ENCODE results near the gene GRIA4. TPM values are rescaled to one million over a fixed set of nuclear protein-coding genes. Genes with fewer than 3 reads are reported as not detected.

The GRIA4 gene
- not detected for total RNA-seq

DNA sequence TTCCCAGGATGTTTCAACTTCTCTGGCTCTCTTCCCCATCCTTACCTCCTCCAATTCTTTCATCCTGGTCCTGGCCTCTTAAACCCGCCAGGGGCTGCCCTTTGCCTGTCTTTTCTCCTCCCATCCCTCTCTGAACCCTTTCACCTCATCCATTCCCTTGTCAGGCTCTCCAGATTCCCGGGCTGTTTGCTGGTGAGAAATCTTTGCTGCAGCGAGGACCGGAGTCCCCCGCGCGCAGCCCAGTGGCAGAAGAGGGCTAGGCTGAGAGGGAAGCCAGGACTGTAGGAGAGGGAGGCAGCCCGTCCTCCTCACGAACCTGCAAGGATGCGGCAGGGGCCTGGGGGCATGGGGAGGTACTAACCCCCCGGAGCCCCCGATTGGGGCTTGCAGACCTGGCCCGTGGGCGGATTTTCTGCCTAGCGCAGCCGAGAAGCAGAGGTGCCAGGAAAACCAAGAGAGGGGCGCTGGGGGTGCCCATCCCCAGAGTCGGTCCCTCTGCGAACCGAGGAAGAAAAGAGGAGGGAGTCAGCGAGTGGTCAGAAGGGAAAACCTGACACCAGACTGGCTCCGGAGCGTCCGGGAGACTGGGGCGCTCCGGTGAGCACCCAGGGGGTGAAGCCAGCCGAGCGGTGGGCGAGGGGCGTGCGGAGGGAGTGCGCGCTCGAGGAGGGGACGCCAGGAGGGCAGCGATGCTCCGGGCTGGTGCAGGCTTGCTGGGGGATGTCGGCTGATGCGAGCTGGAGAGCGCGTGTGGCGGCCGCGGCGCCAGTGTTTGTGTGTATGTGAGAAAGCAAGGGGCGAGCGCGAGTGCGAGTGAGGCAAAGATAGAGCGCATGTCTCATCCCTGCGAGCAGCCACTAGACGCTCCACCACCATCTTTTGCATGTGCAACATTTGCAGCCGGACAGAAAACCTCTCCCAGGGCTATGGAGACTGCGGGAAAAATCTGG, at the start of gene GRIA4:
Gene GRIA4 (plus strand): TSS at position 242 of the 950 bp plus-strand sequence. CDS start 925 bp downstream, outside the sequence.
- DNase-seq (ENCODE audit: low spot score): no peak

DNA sequence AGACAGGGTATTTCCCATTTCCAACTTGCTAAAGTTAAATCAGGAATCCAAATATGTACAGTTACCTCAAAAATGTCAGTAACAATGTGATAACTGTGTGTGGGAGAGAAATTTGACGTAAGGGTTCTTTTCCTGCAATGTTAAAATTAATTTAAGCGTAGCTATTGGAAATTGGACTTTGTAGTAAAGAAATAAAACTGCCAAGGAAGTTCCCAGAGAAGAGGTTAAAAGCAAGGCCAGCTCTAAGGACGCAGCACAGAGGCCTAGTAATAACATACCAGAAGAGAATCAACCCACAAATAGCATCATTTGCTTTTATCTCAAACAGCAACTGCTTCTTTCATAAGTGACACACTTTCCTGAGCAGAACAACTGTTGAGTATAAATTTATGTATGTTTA, 36.8 kb upstream of the GRIA4 start:
- no peak for DNase-seq (ENCODE audit: low spot score)

DNA sequence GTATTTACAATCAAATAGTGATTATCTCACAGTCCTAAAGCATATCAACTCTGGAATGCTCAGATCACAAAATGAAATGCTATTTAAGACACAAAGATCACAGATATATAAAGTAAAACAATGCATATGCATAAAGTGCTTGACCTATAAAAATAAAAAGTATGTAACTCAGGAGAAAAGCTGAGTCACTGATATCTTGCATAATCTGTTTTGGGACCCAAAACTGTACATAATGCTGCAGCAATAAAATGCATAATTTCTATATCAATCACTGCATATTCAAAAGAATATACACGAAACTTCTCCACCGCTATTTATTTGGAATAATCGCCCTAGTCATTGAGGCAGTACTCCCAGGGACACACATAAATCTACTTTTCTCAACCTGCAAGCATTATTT, 34.9 kb upstream of the GRIA4 start:
- no peak for DNase-seq (ENCODE audit: low spot score)

DNA sequence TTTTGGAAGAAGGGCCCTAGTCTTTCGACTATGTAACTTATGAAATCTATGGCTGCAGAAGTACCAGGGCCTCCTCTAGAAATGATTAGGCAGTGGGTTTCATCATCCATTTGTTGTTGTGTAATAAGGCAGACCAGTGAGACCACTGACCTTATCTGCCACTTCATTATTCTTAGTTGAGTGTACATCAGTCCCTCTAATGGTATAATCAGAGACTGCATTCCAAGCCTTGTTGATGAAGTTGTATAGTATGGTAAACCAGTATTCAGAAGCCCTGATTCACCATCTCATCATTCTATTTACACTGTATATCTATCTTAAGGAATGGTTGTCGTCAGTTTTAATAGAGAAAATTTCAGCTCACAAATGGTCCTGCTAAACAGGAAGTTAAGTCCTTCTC, 32.2 kb upstream of the GRIA4 start:
- no peak for DNase-seq (ENCODE audit: low spot score)

DNA sequence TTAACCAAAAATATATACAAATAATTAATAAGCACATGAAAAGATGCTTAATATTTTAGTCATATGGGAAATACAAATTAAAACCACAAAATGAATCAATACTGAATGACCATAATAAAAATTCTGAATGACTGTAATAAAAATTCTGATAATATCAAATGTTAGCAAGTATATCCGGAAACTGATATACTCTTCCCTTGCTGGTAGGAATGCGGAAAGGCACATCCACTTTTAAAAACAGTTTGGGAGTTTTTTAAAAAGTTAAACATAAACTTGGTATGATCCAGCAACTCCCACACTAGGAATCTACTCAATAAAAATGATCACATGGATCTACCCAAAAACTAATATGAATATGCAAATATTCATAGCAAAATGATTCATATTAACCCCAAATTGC, 30.8 kb upstream of the GRIA4 start:
- DNase-seq (ENCODE audit: low spot score): no peak

DNA sequence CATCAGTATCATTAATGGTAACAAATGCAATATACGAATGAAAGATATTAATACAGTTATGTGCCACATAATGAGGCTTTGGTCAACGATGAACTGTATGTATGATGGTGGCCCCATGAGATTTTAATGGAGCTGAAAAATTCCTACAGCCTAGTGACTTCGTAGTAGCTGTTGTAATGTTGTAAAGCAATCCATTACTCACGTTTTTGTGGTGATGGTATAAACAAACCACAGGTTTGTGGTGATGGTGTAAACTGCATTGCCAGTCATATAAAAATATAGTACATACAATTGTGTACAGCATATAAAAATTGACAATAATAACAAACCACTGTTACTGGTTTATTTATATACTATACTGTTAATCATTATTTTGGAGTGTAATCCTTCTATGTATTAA, 27.4 kb upstream of the GRIA4 start:
- DNase-seq (ENCODE audit: low spot score): no peak

DNA sequence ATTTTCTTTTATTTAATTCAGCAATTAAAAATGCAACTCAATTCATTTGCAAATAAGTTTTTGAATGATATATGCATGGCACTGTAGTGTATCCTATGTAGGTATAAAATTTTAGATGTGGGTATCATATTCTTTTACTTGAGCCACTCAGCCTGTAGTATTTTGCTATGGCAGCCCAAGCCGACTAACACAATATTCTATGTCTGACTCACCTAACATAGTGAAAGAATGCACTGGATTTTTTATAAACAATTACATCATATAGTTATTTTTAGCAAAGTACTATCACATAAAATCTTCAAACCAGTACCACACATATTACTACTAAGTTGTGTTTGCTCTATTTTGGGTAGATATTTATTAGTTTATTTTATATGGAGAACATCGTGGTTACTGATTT, 21.9 kb upstream of the GRIA4 start:
- DNase-seq (ENCODE audit: low spot score): no peak

DNA sequence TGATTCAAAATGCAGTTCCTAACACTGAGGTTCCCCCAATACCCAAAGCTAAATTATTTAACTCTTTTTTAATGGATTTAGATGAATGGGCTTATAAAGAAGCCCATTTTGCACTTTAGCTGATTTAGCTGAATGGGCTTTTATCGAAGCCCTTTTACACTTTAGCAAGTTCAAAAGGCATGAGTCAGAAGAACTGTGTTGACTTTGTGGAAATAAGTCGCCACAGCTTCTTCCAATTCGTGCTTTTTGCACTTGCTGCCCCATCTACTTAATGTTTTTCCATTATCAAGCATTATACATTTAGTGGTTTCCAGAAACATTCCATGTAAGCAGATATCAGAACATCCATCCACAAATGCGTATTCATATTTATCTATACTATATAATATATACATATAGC, 20.5 kb upstream of the GRIA4 start:
- DNase-seq (ENCODE audit: low spot score): no peak

DNA sequence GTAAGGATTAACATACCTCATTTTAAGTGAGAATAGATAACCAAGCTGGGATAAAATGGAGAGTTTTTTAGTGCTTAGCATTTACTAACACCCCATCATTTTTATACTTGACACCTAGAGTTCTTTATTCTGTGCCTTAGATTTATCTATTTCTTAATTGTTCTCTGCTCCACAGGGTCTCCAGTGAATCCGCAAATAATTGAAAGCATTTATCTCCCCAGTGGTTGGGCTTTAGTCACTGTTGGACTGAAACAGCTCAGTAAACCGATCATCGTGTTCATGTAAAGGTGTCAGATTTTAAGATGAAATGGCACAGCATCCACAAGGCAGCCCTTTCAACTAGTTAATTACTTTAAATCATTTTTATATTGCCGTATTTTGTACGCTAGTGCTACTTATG, 17.8 kb upstream of the GRIA4 start:
- DNase-seq (ENCODE audit: low spot score): no peak

DNA sequence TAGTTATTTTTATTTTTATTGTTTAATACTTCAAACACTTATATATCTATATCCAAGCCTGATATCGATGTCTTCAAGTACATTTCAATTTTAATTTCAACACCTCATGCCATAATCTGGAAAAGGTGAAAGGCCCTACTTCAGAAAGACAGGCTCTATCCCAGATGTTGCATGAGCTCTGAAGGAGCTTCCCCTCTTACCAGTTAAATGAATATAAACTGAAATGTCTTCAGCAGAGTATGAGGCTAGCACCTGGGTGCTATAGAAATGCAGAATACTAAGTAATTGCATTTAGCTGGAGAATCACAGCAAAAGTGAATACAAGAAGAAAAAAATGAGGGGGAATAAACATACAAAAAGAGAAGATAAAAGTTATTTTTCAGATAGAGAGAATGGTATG, 11.5 kb upstream of the GRIA4 start:
- no peak for DNase-seq (ENCODE audit: low spot score)

DNA sequence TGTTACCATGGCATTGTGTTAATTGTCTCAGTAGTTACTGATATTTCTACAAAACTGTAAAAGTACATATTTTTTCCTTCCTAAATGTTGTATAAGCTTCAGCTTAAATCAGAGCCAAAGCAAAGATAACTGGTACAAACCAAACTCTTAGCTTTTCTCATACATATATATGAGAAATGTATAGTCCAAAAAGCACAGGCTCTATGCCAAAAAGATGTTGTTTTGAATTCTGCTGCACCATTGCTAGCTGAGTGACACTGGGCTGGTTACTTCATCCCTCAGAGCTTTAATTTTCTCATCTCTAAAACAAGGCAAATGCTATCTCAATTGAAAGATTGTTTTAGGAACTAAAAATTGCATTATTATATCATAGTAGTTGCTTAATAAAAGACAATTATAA, 6.7 kb upstream of the GRIA4 start:
- no peak for DNase-seq (ENCODE audit: low spot score)

DNA sequence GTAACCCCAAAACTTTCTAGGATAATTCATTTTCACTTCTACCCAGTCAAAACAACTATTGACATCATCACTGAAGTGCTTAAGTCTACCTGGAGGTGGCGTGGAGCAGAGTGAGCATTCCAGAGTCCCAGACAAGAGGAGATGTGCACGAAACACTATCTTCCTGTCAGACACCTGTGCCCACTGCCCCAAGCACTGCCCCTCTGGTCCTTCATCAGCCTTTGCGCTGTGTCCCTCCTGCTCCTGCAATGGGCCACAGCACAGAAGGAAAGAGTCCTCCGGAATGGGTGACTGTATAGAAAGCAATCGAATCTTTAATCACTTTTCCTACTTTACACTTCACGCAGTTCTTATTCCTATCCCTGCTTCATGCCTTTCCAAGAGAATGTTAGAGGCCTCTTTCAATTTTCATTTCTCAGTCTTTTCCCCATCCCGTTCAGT, 512 bp upstream of the GRIA4 start:
- DNase-seq (ENCODE audit: low spot score): no peak

DNA sequence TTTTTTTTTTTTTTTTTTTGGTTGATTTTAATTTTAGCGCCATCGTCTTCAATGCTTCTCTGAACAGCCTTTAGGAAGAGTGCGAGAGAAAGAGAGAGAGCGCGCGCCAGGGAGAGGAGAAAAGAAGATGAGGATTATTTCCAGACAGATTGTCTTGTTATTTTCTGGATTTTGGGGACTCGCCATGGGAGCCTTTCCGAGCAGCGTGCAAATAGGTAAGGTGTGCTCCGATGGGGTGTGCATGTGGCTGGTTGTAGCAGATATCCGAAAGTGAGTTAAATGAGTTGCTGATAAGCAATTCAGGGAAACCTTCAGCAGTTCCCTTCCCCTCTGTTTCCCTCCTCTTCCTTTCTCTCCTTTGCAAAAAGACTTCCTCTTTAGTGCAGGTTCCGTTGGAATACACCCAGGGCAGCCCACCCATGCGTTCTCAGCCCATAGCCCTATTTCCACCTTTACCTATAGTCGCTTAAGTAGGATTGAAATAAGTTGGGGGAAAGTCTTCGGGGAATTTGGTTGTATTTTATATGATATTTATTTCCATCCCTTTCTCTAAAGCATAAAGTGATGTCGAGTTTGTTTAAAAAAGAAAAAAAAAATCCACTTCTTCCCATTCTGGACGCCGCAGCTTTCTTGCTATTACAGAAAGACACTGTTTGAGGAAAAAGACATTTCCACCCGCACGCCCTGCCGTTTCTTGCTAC, 1.1 kb downstream of the GRIA4 start:
- DNase-seq (ENCODE audit: low spot score): no peak

DNA sequence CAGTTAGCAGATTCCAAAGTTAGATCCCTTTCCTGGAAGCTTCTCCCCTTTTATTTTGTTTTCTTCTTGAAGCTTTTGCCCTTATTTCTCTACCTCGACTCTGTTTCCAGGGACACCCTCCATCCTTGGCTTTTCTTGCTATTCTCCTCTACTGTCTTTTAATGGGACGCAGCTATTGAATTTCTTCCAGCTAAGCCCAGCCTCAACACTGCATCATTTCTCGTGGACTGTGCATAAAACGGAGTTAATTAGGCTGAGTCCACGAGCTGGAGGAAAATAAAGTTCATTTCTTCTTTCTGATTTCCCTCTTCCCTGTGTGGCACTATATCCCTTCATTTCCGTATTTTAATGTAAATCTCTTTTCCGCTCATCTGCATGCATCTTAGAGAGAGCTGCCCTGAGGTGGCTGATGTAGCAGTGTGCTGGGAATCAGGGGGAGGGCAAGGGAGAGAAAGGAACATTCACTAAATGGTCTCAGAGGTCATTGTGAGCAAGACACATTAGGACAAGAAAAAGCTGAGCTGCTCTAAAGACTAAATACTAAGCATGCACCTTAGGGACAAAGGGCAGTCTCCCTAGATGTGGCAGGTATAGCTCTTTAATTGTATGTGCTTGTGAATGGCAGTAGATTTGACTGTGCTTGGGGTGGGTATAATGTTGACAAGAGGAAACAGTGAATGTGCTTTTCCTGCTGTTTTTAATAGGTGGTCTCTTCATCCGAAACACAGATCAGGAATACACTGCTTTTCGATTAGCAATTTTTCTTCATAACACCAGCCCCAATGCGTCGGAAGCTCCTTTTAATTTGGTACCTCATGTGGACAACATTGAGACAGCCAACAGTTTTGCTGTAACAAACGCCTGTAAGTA, 1.9 kb downstream of the GRIA4 start:
- no peak for DNase-seq (ENCODE audit: low spot score)

DNA sequence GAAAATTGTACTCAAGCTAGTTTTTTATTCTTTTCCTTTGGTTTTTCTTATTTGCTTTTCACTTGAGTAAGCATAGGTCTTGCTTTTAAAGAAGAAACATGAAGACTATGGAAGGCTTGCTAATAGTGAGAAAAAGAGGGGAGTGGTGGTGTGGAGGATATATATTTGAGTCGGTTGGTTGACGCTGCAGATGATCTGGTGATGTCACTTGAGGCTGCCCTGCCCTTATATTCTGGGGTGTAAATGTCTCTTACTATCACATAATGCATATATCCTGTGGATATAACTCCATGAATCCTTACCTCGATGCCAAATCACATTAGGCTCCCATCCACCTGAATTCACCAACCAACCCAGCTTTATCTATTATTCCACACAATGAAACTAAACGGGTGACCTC, 2.9 kb downstream of the GRIA4 start:
- no peak for DNase-seq (ENCODE audit: low spot score)

DNA sequence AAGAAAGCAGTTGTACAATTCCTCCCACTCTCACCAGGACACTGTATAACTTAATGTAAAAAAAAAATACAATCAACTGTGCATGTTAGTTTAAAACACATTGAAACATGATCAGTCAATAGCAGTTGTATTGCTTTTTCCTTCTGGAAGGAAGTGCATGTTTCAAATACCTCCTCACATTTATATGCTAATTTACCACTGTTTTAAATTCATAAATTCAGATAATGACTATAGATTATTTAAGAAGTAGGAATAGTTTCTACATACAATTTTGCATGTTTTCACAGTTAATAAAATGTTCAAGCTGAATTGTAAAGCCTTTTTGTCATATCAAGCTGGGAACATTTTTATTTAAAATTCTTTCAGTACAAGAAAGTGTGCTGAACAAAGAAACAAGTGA, 3.3 kb downstream of the GRIA4 start:
- DNase-seq (ENCODE audit: low spot score): no peak

DNA sequence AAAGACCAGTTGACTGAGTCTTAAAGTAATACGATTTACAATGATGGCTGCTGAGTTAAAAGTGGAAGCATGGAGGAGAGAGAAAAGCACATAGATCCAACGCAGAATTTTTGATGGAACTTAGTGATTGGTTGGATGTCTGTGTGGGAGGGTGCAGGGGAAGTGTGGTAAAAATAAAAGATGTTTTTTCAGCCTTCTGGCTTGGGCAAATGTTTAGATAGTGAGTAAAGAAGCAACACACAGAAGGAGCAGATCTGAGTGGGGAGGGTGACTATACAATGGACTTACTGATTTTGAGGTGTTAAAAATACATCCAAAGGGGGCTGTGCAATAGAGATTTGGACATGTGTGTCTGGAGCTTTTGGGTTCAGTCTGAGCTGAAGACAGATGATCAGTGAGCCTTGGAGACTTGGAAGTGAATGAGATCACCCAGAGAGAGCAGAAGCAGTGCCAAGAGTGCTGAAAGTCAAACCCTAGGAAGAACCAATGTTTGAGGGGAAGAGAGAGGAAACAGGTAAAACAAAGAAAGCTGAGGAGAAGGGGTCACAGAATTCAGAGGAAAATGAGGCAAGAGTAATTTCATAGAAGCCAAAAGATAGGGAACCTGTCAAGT, 8.6 kb downstream of the GRIA4 start:
- no peak for DNase-seq (ENCODE audit: low spot score)

DNA sequence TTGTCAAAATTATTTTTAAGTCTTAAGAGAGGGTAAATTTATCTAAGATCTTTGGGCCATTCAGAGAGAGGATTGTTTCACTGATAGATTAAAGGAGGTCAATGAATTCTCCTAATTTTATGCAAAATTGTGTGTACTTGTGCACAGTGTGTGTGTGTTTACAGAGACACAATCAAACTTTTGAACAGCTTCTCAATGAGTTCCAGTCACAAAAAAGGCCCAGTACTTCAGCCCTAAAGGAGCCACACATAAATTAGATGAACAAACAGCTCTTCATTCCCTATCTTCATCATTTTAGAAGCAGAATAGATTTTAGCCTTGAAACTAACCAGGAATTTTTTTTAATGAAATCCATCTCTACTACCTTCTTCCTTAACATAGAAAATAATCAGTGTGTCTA, 9.7 kb downstream of the GRIA4 start:
- DNase-seq (ENCODE audit: low spot score): no peak

DNA sequence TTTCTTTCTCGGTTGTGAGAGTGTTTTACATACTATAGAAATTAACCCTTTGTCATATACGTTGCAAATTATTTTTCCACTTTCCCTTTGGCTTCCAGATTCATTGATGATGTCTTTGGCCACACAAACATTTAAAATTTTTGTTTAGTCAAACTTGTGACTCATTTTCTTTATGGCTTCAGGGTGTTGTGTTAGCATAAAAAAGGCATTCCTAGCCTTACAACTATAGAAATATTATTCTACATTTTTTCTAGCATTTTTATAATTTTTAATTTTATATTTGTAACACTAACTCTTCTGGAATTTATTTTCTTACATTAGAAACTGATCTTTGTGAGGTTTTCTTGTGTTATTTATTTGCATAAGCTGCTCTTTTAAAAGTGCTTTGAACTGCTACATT, 12.1 kb downstream of the GRIA4 start:
- DNase-seq (ENCODE audit: low spot score): no peak

DNA sequence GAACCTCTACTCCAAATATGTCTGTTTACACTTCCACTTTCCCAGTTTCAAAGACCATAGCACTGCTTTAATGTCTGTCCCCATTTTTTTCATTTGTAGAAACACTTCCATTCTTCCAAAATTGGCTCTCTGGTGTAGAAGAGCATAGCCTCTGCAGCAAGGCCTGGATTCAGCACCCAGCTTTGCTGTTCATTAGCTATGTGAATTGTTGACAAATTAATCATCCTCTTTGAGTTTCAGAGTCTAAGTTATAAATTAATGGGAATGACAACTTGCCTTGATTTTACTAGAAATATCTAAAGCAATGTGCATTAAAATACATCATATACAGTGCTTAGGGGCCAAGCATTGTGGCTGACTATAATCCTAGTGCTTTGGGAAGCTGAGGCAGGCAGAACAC, 22.4 kb downstream of the GRIA4 start:
- DNase-seq (ENCODE audit: low spot score): no peak

DNA sequence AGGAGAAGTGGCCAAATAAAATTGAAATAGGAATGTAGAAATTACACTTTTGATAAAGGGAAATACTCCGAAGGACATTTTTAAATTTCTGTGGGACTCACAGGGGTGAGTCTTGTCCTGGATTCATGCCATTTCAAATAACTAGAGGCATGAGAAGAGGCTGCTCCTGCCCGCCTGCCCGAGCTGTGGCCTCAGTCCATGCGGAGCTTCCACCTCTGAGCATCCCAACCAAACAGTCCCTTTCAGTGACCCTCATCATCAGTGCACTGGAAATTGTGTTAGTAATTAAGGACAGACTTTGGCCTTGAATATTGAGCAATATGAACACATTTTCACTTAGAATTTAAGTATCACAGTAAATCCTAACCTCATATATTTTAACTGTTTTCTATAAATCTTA, 25.6 kb downstream of the GRIA4 start:
- DNase-seq (ENCODE audit: low spot score): no peak

DNA sequence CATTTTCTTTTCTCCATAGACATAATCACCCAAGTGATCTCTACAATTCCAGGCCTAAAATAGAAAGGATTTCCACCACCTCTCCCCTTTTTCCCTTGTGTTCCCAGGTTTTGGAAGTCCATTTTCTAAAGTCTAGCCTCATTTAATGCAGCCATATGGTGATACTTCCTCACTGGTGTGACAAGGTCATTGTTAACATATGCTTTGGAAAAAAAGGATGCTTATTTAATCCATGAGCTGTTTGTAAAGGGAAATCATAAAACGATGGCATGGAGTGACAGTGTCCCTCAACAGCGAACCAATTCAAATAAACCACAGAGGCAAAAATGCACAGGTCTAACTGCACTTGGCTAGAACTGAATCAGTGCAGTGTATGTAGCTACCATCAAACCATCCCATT, 26.6 kb downstream of the GRIA4 start:
- no peak for DNase-seq (ENCODE audit: low spot score)
